MCF 10A (cell line): Measurements from ENCODE around the gene ODAD2. TPM values are rescaled to one million over a fixed set of nuclear protein-coding genes. Genes with fewer than 3 reads are reported as not detected.
"Not testable (repeated sequence)": the region's sequence is repeated elsewhere in the genome, so short reads cannot be mapped to it uniquely, and the experiment has no call there.

Experiments used
- BruUV-seq: library from RNA; stranded (reverse); fragments of 400-500 nt; replicated peaks from 2 replicates; lab custom pipeline; 2021; lab: Mats Ljungman, UMichigan
- CTCF ChIA-PET: fragments of 300-600 bp; sonication (Branson Sonifier 250); formaldehyde crosslinking; extraction: SDS; loops from one replicate; lab custom pipeline; 2021; ENCODE audit warnings: antibody characterized with exemption, inconsistent platforms; lab: Yijun Ruan, JAX
- POLR2A ChIA-PET: fragments of 300-600, 350-650 bp; sonication (Branson Sonifier 250); formaldehyde crosslinking; extraction: SDS; loops from one replicate; lab custom pipeline; 2020; ENCODE audit warnings: antibody characterized with exemption, inconsistent platforms; lab: Yijun Ruan, JAX
- DNase-seq: peaks from one replicate; pipeline ENCODE4 v3.0.0-alpha.2; 2018; ENCODE audit not compliant: unreplicated experiment
- H3K27ac Mint-ChIP-seq: one replicate; pipeline ENCODE4 v1.8.0; 2022; ENCODE audit warnings: mild to moderate bottlenecking, low read depth, mixed read lengths; ENCODE audit not compliant: unreplicated experiment
- H3K27me3 Mint-ChIP-seq: one replicate; pipeline ENCODE4 v1.8.0; 2022; ENCODE audit warnings: mixed read lengths; ENCODE audit not compliant: insufficient read depth, unreplicated experiment
- H3K36me3 Mint-ChIP-seq: one replicate; pipeline ENCODE4 v1.8.0; 2022; ENCODE audit warnings: mild to moderate bottlenecking, moderate library complexity, mixed read lengths; ENCODE audit not compliant: insufficient read depth, unreplicated experiment
- H3K4me1 Mint-ChIP-seq: one replicate; pipeline ENCODE4 v1.8.0; 2022; ENCODE audit warnings: mixed read lengths; ENCODE audit not compliant: insufficient read depth, unreplicated experiment
- H3K4me3 Mint-ChIP-seq: one replicate; pipeline ENCODE4 v1.8.0; 2022; ENCODE audit warnings: mild to moderate bottlenecking, moderate library complexity, mixed read lengths; ENCODE audit not compliant: unreplicated experiment
- H3K9me3 Mint-ChIP-seq: one replicate; pipeline ENCODE4 v1.8.0; 2022; ENCODE audit warnings: mixed read lengths; ENCODE audit not compliant: unreplicated experiment
- intact Hi-C: fragments of 100-400 bp; cut with micrococcal nuclease; formaldehyde crosslinking; loops from 2 replicates; pipeline ENCODE4 v1.14.1; 2022
- total RNA-seq: library from RNA; stranded (reverse); gene quantifications from 2 replicates; pipeline ENCODE4 v1.2.3, GENCODE V29; 2022
- TF ChIP-seq, protein P1 (sequence below): fragments of 200-600 bp; IDR thresholded peaks from one replicate; pipeline ENCODE4 v1.8.0; 2022; ENCODE audit warnings: antibody characterized with exemption, mild to moderate bottlenecking; ENCODE audit not compliant: unreplicated experiment

Gene ODAD2
- total RNA-seq, 1 experiment from 2014 or later, result 0.28 TPM

DNA sequence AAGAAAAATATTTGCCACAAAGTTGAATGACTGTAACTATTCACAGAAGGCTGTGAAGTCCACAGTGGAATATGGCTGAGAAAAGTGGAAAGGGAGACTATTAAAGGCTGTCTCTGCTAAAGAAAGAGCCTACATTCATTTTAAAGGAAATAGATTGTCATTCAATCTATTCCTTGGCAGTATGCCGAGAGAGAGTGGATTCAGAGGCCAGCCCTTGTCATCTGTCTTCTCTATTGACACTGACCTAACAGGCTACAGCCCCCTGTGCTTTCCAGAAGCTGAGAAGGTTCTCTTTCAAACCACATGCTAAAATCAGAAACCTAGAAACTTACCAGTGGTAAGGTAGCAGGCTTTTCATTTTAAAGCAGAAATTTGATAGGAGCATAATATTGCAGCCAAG lies 12.1 kb downstream of the ODAD2 start:
- no peaks in the 10 kb centered on the region for H3K27me3 Mint-ChIP-seq
- POLR2A ChIA-PET, result interaction anchor here (0.6 kb wide), 1 partner anchor 98 kb away, joined by 3 read pairs; no protein-coding TSS in a partner anchor

DNA sequence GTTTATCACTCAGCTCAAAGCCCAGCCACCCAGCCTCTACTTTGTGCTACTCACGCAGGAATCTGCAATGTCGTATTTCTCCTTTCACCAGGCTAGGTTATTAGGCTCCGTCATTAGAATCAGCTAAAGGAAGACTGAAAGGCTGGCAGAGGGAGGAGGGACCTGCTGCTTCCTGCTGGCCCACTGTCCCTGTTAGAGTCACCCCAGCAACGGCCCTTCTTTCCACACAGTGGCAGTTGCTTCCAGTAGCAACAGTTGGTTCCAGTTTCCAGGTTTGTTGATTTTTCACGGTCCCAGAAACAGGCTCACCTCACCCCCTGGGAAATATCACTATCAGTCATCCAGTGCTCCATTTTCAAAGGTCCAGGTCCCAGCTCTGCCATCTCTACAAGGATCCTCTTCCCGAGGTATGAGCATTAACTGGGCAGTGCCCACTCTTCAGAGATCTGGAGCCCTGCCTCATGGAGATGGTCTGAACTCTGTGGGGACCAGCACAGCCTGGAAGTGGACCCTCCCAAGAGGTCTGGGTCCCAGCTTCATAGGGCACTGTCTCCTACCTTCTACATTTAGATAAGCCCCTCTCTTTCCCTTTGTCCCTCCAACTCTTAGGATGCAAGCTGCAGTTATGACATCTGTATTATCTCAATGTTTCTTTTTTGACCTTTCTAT lies 15.9 kb downstream of the ODAD2 start:
- Mint-ChIP-seq H3K36me3 (no peaks in the 10 kb centered on the region), H3K4me3 (no peak overlapping the region), H3K27me3 (no peaks in the 10 kb centered on the region), H3K4me1 (peaks cover 8% of the 10 kb centered on the region), H3K9me3 (peaks cover 5% of the 10 kb centered on the region), H3K27ac (no peak overlapping the region)
- no TSS peak for BruUV-seq
- ChIA-PET CTCF (interaction anchor here (0.6 kb wide), 1 partner anchor 735 kb away, joined by 3 read pairs; no protein-coding TSS in a partner anchor), POLR2A (no interaction called here)
- TF ChIP-seq, protein P1, sequence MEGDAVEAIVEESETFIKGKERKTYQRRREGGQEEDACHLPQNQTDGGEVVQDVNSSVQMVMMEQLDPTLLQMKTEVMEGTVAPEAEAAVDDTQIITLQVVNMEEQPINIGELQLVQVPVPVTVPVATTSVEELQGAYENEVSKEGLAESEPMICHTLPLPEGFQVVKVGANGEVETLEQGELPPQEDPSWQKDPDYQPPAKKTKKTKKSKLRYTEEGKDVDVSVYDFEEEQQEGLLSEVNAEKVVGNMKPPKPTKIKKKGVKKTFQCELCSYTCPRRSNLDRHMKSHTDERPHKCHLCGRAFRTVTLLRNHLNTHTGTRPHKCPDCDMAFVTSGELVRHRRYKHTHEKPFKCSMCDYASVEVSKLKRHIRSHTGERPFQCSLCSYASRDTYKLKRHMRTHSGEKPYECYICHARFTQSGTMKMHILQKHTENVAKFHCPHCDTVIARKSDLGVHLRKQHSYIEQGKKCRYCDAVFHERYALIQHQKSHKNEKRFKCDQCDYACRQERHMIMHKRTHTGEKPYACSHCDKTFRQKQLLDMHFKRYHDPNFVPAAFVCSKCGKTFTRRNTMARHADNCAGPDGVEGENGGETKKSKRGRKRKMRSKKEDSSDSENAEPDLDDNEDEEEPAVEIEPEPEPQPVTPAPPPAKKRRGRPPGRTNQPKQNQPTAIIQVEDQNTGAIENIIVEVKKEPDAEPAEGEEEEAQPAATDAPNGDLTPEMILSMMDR, result no peak
- intact Hi-C loops, result no loop called here
- no peak for DNase-seq

More for the DNA sequence above, 12.1 kb downstream of the ODAD2 start:
- no peaks in the 10 kb centered on the region for H3K36me3 Mint-ChIP-seq
- H3K4me3 Mint-ChIP-seq, result no peak overlapping the region
- no peak overlapping the region for H3K27ac Mint-ChIP-seq
- intact Hi-C loops, result no loop called here
- TF ChIP-seq, protein P1, result no peak
- CTCF ChIA-PET, result no interaction called here
- BruUV-seq, result no TSS peak
- peaks cover 8% of the 10 kb centered on the region for H3K4me1 Mint-ChIP-seq
- H3K9me3 Mint-ChIP-seq, result peaks cover 5% of the 10 kb centered on the region
- no peak for DNase-seq

DNA sequence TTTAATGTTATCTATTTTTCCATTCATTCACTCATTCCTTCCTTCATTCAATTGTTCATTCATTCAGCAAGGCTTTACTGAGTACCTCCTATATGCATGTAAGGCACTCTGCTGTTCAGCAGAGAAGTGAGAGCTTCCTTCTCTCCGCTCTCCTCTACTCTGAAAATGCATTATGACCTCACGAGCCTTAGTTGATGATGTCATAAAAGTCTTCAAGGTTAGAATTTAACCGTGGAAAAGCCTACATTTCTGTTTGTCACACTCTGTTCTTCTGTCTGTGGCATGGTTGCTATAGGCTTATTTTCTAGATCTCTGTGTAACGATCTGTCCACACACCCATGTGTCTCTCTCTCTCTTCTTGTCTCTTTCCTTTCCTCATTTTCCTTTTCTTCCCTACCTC lies 17.1 kb downstream of the ODAD2 start:
- no peak for DNase-seq
- H3K27ac Mint-ChIP-seq, result no peak overlapping the region
- no TSS peak for BruUV-seq
- peaks cover 5% of the 10 kb centered on the region for H3K9me3 Mint-ChIP-seq
- POLR2A ChIA-PET, result no interaction called here
- intact Hi-C loops, result no loop called here
- TF ChIP-seq, protein P1, result no peak
- no peaks in the 10 kb centered on the region for H3K36me3 Mint-ChIP-seq
- H3K4me1 Mint-ChIP-seq, result peaks cover 8% of the 10 kb centered on the region
- H3K27me3 Mint-ChIP-seq, result no peaks in the 10 kb centered on the region
- CTCF ChIA-PET, result no interaction called here
- no peak overlapping the region for H3K4me3 Mint-ChIP-seq

DNA sequence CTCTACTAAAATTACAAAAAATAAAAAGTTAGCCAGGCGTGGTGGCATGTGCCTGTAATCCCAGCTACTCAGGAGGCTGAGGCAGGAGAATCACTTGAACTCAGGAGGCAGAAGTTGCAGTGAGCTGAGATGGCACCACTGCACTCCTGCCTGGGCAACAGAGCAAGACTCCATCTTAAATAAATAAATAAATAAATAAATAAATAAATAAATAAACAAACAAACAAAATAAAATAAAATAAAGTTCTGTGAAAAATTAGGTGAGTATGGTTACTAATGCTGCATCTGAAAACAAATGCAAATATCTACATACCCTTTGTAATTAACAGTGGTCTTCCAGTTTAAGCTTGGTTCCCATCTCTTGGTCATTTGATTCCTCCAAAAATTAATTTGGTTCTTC lies 28.1 kb downstream of the ODAD2 start:
- H3K27ac Mint-ChIP-seq, H3K36me3 Mint-ChIP-seq, BruUV-seq, H3K4me1 Mint-ChIP-seq, DNase-seq, CTCF ChIA-PET, H3K9me3 Mint-ChIP-seq, H3K27me3 Mint-ChIP-seq, intact Hi-C loops, H3K4me3 Mint-ChIP-seq: not testable (repeated sequence)
- POLR2A ChIA-PET, result interaction anchor here (0.6 kb wide), 1 partner anchor 910 kb away, joined by 3 read pairs; no protein-coding TSS in a partner anchor

DNA sequence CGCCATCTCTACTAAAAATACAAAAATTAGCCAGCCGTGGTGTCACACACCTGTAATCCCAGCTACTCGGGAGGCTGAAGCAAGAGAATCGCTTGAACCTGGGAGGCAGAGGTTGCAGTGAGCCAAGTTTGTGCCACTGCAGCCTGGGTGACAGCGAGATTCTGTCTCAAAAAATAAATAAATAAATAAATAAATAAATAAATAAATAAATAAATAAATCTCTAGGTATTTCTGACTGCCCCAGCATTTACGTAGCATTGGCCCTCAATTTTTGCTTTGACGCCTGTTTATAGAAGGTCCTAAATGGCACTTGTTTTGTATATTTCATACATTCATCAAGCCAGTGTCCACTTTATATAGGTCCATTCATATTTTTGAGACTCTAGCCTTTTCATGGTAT lies 28.9 kb downstream of the ODAD2 start:
- BruUV-seq, POLR2A ChIA-PET, DNase-seq, H3K4me1 Mint-ChIP-seq, CTCF ChIA-PET, H3K36me3 Mint-ChIP-seq, H3K27ac Mint-ChIP-seq, intact Hi-C loops, H3K4me3 Mint-ChIP-seq, H3K27me3 Mint-ChIP-seq, H3K9me3 Mint-ChIP-seq: not testable (repeated sequence)
